ENCODE results near the gene ELN.

Gene ELN

GRCh38 chr7:73994761-73995160 lies 33.2 kb upstream of the ELN start:
- TF ChIP-seq GATA2 (IDR thresholded peaks at IDR 0.05; ENCODE audit: low read depth, low read length) (no peak), GATA3 (IDR thresholded peaks at IDR 0.05; ENCODE audit: low read depth, low read length) (no peak)

GRCh38 chr7:73995330-73995729 lies 32.6 kb upstream of the ELN start:
- TF ChIP-seq GATA3 (IDR thresholded peaks at IDR 0.05; ENCODE audit: low read depth, low read length) (no peak), GATA2 (IDR thresholded peaks at IDR 0.05; ENCODE audit: low read depth, low read length) (no peak)

GRCh38 chr7:73995821-73996511 lies 32.0 kb upstream of the ELN start:
- TF ChIP-seq GATA3 (IDR thresholded peaks at IDR 0.05; ENCODE audit: low read depth, low read length) (no peak), GATA2 (IDR thresholded peaks at IDR 0.05; ENCODE audit: low read depth, low read length) (no peak)

- TF ChIP-seq GATA2 (IDR thresholded peaks at IDR 0.05; ENCODE audit: low read depth, low read length) (no peak), GATA3 (IDR thresholded peaks at IDR 0.05; ENCODE audit: low read depth, low read length) (no peak)
Observed at GRCh38 chr7:73997056-73997455, 30.9 kb upstream of the ELN start.

- TF ChIP-seq GATA2 (IDR thresholded peaks at IDR 0.05; ENCODE audit: low read depth, low read length) (no peak), GATA3 (IDR thresholded peaks at IDR 0.05; ENCODE audit: low read depth, low read length) (no peak)
Observed at GRCh38 chr7:73999664-74000435, 28.1 kb upstream of the ELN start.

- no peak for TF ChIP-seq GATA3 (IDR thresholded peaks at IDR 0.05; ENCODE audit: low read depth, low read length)
- TF ChIP-seq GATA2 (IDR thresholded peaks at IDR 0.05; ENCODE audit: low read depth, low read length), result no peak
Observed at GRCh38 chr7:74000489-74001149, 27.4 kb upstream of the ELN start.

GRCh38 chr7:74001150-74001494 lies 26.9 kb upstream of the ELN start:
- no peak for TF ChIP-seq GATA3 (IDR thresholded peaks at IDR 0.05; ENCODE audit: low read depth, low read length)

GRCh38 chr7:74002474-74003017 lies 25.4 kb upstream of the ELN start:
- TF ChIP-seq GATA2 (IDR thresholded peaks at IDR 0.05; ENCODE audit: low read depth, low read length) (no peak), GATA3 (IDR thresholded peaks at IDR 0.05; ENCODE audit: low read depth, low read length) (no peak)

- no peak for TF ChIP-seq GATA2 (IDR thresholded peaks at IDR 0.05; ENCODE audit: low read depth, low read length)
Observed at GRCh38 chr7:74003621-74004020, 24.4 kb upstream of the ELN start.

- no peak for TF ChIP-seq GATA3 (IDR thresholded peaks at IDR 0.05; ENCODE audit: low read depth, low read length)
- no peak for TF ChIP-seq GATA2 (IDR thresholded peaks at IDR 0.05; ENCODE audit: low read depth, low read length)
Observed at GRCh38 chr7:74006032-74006431, 21.9 kb upstream of the ELN start.

GRCh38 chr7:74006451-74007241 lies 21.3 kb upstream of the ELN start:
- TF ChIP-seq GATA2 (IDR thresholded peaks at IDR 0.05; ENCODE audit: low read depth, low read length) (no peak), GATA3 (IDR thresholded peaks at IDR 0.05; ENCODE audit: low read depth, low read length) (no peak)

GRCh38 chr7:74007242-74007567 lies 20.8 kb upstream of the ELN start:
- no peak for TF ChIP-seq GATA2 (IDR thresholded peaks at IDR 0.05; ENCODE audit: low read depth, low read length)
- no peak for TF ChIP-seq GATA3 (IDR thresholded peaks at IDR 0.05; ENCODE audit: low read depth, low read length)

GRCh38 chr7:74008687-74009086 lies 19.3 kb upstream of the ELN start:
- TF ChIP-seq GATA3 (IDR thresholded peaks at IDR 0.05; ENCODE audit: low read depth, low read length) (no peak), GATA2 (IDR thresholded peaks at IDR 0.05; ENCODE audit: low read depth, low read length) (no peak)

GRCh38 chr7:74009719-74010118 lies 18.3 kb upstream of the ELN start:
- TF ChIP-seq GATA2 (IDR thresholded peaks at IDR 0.05; ENCODE audit: low read depth, low read length) (no peak), GATA3 (IDR thresholded peaks at IDR 0.05; ENCODE audit: low read depth, low read length) (no peak)
